ENCODE measurements around the gene DNAAF8. TPM values are rescaled to one million over a fixed set of nuclear protein-coding genes. Genes with fewer than 3 reads are reported as not detected.

DNAAF8 gene
- total RNA-seq, 4 donors from 2014 or later, result 0.42 to 1.7 (median 0.94) TPM

- WGBS, result 80% methylated on average over 1 of the region's 21 CpGs
- no peak overlapping the region for H3K27ac ChIP-seq (replicated peaks in 1 of 4)
- no peak overlapping the region for H3K4me3 ChIP-seq
- intact Hi-C loops (cut with DNase I), result no loop called here
- no peaks in the 10 kb centered on the region for H3K9me3 ChIP-seq
- peaks cover 9 to 19% (median 13%) of the 10 kb centered on the region in 4 donors for H3K4me1 ChIP-seq
- peaks cover 16 to 68% (median 58%) of the 10 kb centered on the region in 4 donors for H3K36me3 ChIP-seq
- no peak for TF ChIP-seq POLR2A (IDR thresholded peaks at IDR 0.05; ENCODE audit: low read depth)
- TF ChIP-seq EP300 (IDR thresholded peaks at IDR 0.05), result no peak
- TF ChIP-seq POLR2AphosphoS5 (IDR thresholded peaks at IDR 0.05), result no peak
- TF ChIP-seq CTCF (IDR thresholded peaks at IDR 0.05), result no peak
- no peaks in the 10 kb centered on the region for H3K27me3 ChIP-seq
- no peak for DNase-seq (ENCODE audit: extremely low spot score)
Measured at GRCh38 chr16:4689091-4689671, 45.2 kb upstream of the DNAAF8 start.

- intact Hi-C loops (cut with DNase I), result no loop called here
- peaks cover 13 to 59% (median 50%) of the 10 kb centered on the region in 4 donors for H3K36me3 ChIP-seq
- WGBS, result 80% methylated on average over 22 of the region's 31 CpGs
- H3K27ac ChIP-seq (replicated peaks in 1 of 4), result no peak overlapping the region
- DNase-seq (ENCODE audit: extremely low spot score), result no peak
- H3K4me1 ChIP-seq, result peaks cover 18 to 28% (median 22%) of the 10 kb centered on the region in 4 donors
- no peaks in the 10 kb centered on the region for H3K27me3 ChIP-seq
- no peaks in the 10 kb centered on the region for H3K9me3 ChIP-seq
- no peak for TF ChIP-seq POLR2A (IDR thresholded peaks at IDR 0.05; ENCODE audit: low read depth)
- TF ChIP-seq CTCF (IDR thresholded peaks at IDR 0.05), result no peak
- TF ChIP-seq POLR2AphosphoS5 (IDR thresholded peaks at IDR 0.05), result no peak
- no peak for TF ChIP-seq EP300 (IDR thresholded peaks at IDR 0.05)
- H3K4me3 ChIP-seq, result no peak overlapping the region
Measured at GRCh38 chr16:4689864-4690704, 44.3 kb upstream of the DNAAF8 start.

GRCh38 chr16:4690946-4691665 lies 43.2 kb upstream of the DNAAF8 start:
- DNase-seq (ENCODE audit: extremely low spot score), result no peak
- Histone ChIP-seq H3K27ac (replicated peaks in 1 of 4) (no peak overlapping the region), H3K36me3 (peaks cover 18 to 54% (median 50%) of the 10 kb centered on the region in 4 donors), H3K27me3 (no peaks in the 10 kb centered on the region), H3K9me3 (no peaks in the 10 kb centered on the region), H3K4me3 (no peak overlapping the region), H3K4me1 (peaks cover 28 to 38% (median 32%) of the 10 kb centered on the region in 4 donors)
- 78% methylated on average over 4 of the region's 19 CpGs for WGBS
- TF ChIP-seq CTCF (IDR thresholded peaks at IDR 0.05) (no peak), POLR2AphosphoS5 (IDR thresholded peaks at IDR 0.05) (no peak), POLR2A (IDR thresholded peaks at IDR 0.05; ENCODE audit: low read depth) (no peak), EP300 (IDR thresholded peaks at IDR 0.05) (no peak)
- intact Hi-C loops (cut with DNase I), result no loop called here

- Histone ChIP-seq H3K4me1 (peaks cover 32 to 45% (median 39%) of the 10 kb centered on the region in 4 donors), H3K9me3 (no peaks in the 10 kb centered on the region), H3K36me3 (peaks cover 14 to 54% (median 49%) of the 10 kb centered on the region in 4 donors), H3K4me3 (no peak overlapping the region), H3K27me3 (no peaks in the 10 kb centered on the region), H3K27ac (replicated peaks in 1 of 4) (no peak overlapping the region)
- intact Hi-C loops (cut with DNase I), result no loop called here
- no peak for DNase-seq (ENCODE audit: extremely low spot score)
- 79% methylated on average over 5 of the region's 20 CpGs for WGBS
- TF ChIP-seq EP300 (IDR thresholded peaks at IDR 0.05), result no peak
- no peak for TF ChIP-seq CTCF (IDR thresholded peaks at IDR 0.05)
- no peak for TF ChIP-seq POLR2A (IDR thresholded peaks at IDR 0.05; ENCODE audit: low read depth)
- no peak for TF ChIP-seq POLR2AphosphoS5 (IDR thresholded peaks at IDR 0.05)
Measured at GRCh38 chr16:4691666-4692412, 42.5 kb upstream of the DNAAF8 start.

Data from esophagus muscularis mucosa (tissue), 4 donors.